GM23338 (cell line): ENCODE measurements around the gene UGP2. TPM values are rescaled to one million over a fixed set of nuclear protein-coding genes. Genes with fewer than 3 reads are reported as not detected.
A peak's percentile ranks its signal among the peaks of the same experiment; 100 is the strongest.

ENCODE experiments used
- ATAC-seq: fragments of 200-7000 bp; cut with Tn5 transposase; 3 replicates; pipeline ENCODE4 v1.9.1; 2020
- DNase-seq: peaks from one replicate; pipeline ENCODE4 v3.0.0-alpha.2; 2015; ENCODE audit warnings: low spot score
- H2AFZ ChIP-seq: fragments of 200-600 bp; sonication (generic); 2 replicates; pipeline ENCODE4 v1.8.0; 2016; ENCODE audit warnings: antibody characterized with exemption, mild to moderate bottlenecking, moderate library complexity
- H3F3A ChIP-seq: fragments of 200-600 bp; sonication (generic); replicated peaks from 2 replicates; pipeline ENCODE4 v1.8.0; 2017; ENCODE audit warnings: antibody characterized with exemption, mixed run types, low read depth
- H3K27ac ChIP-seq: fragments of 200-600 bp; sonication (generic); 2 replicates; pipeline ENCODE4 v1.6.1; 2016; ENCODE audit warnings: low read depth
- H3K27me3 ChIP-seq: fragments of 200-600 bp; sonication (generic); 2 replicates; pipeline ENCODE4 v1.8.0; 2016; ENCODE audit warnings: mild to moderate bottlenecking, mixed run types, moderate library complexity; ENCODE audit not compliant: insufficient read depth
- H3K36me3 ChIP-seq: fragments of 200-600 bp; sonication (generic); 2 replicates; pipeline ENCODE4 v1.8.0; 2016; ENCODE audit warnings: mild to moderate bottlenecking; ENCODE audit not compliant: insufficient read depth
- H3K4me1 ChIP-seq: fragments of 200-600 bp; sonication (generic); 2 replicates; pipeline ENCODE4 v1.8.0; 2016; ENCODE audit warnings: mild to moderate bottlenecking, moderate library complexity; ENCODE audit not compliant: insufficient read depth
- H3K4me2 ChIP-seq: fragments of 200-600 bp; sonication (generic); 2 replicates; pipeline ENCODE4 v1.7.1; 2017; ENCODE audit warnings: mixed run types
- H3K4me3 ChIP-seq: fragments of 200-600 bp; sonication (generic); 2 replicates; pipeline ENCODE4 v1.6.1; 2016; ENCODE audit warnings: mixed run types
- H3K79me2 ChIP-seq: fragments of 200-600 bp; sonication (generic); replicated peaks from 2 replicates; pipeline ENCODE4 v1.8.0; 2017; ENCODE audit warnings: mild to moderate bottlenecking; ENCODE audit not compliant: insufficient read depth
- H3K9me2 ChIP-seq: fragments of 200-600 bp; sonication (generic); 2 replicates; pipeline ENCODE4 v1.8.0; 2017; ENCODE audit not compliant: insufficient read depth
- H4K20me1 ChIP-seq: fragments of 200-600 bp; sonication (generic); replicated peaks from 2 replicates; pipeline ENCODE4 v1.8.0; 2017; ENCODE audit warnings: mild to moderate bottlenecking; ENCODE audit not compliant: insufficient read depth
- H3K27ac Mint-ChIP-seq: 2 replicates; pipeline ENCODE4 v1.8.0; 2020; ENCODE audit warnings: inconsistent platforms, mild to moderate bottlenecking, moderate library complexity, mixed read lengths
- H3K27me3 Mint-ChIP-seq: 3 replicates; pipeline ENCODE4 v1.8.0; 2022; ENCODE audit warnings: low read depth, mild to moderate bottlenecking, moderate library complexity, mixed read lengths, inconsistent platforms; ENCODE audit not compliant: insufficient read depth, poor library complexity
- H3K36me3 Mint-ChIP-seq: 3 replicates; pipeline ENCODE4 v1.8.0; 2021; ENCODE audit warnings: low read depth, mild to moderate bottlenecking, inconsistent platforms, moderate library complexity, mixed read lengths
- H3K4me1 Mint-ChIP-seq: 3 replicates; pipeline ENCODE4 v1.8.0; 2020; ENCODE audit warnings: mild to moderate bottlenecking, inconsistent platforms, mixed read lengths
- H3K4me3 Mint-ChIP-seq: 3 replicates; pipeline ENCODE4 v1.8.0; 2021; ENCODE audit warnings: moderate library complexity, mild to moderate bottlenecking, inconsistent platforms, mixed read lengths
- H3K9me3 Mint-ChIP-seq: 3 replicates; pipeline ENCODE4 v1.8.0; 2020; ENCODE audit warnings: moderate library complexity, mild to moderate bottlenecking, inconsistent platforms, mixed read lengths
- CREB1 ChIP-seq: fragments of 250-450 bp; sonication (Bioruptor Pico); IDR thresholded peaks from 2 replicates; pipeline ENCODE4 v1.5.0; 2020; ENCODE audit warnings: low read depth, mild to moderate bottlenecking, moderate library complexity
- CTCF ChIP-seq, 2 experiments: fragments of 200-600 bp in 1 of 2; sonication (generic) in 1 of 2; conservative IDR thresholded peaks; 2 replicates each; pipeline versions ENCODE4 v1.5.1 to v1.6.1; 2016 to 2017; ENCODE audit warnings: antibody characterized with exemption in 2 of 2, low read depth in 2 of 2, mild to moderate bottlenecking in 2 of 2, moderate library complexity in 1 of 2
- EZH2 ChIP-seq: fragments of 200-600 bp; sonication (generic); IDR thresholded peaks from one replicate; pipeline ENCODE4 v1.8.0; 2017; ENCODE audit warnings: antibody characterized with exemption, mild to moderate bottlenecking, low read depth; ENCODE audit not compliant: unreplicated experiment
- EZH2phosphoT487 ChIP-seq: fragments of 200-600 bp; sonication (generic); IDR thresholded peaks from one replicate; pipeline ENCODE4 v1.8.1; 2018; ENCODE audit warnings: antibody characterized with exemption; ENCODE audit not compliant: unreplicated experiment
- JUNB ChIP-seq: IDR thresholded peaks from one replicate; pipeline ENCODE4 v1.6.1; 2016; ENCODE audit warnings: antibody characterized with exemption; ENCODE audit not compliant: unreplicated experiment
- NANOG ChIP-seq: IDR thresholded peaks from 2 replicates; pipeline ENCODE4 v1.6.1; 2016; ENCODE audit warnings: antibody characterized with exemption, borderline replicate concordance
- POLR2AphosphoS5 ChIP-seq: IDR thresholded peaks from 2 replicates; pipeline ENCODE4 v1.6.1; 2016; ENCODE audit warnings: antibody characterized with exemption, low read depth
- STAT1 ChIP-seq: IDR thresholded peaks from one replicate; pipeline ENCODE4 v1.6.1; 2016; ENCODE audit warnings: antibody characterized with exemption; ENCODE audit not compliant: unreplicated experiment
- ZNF114 ChIP-seq: fragments of 250-450 bp; sonication (Bioruptor Pico); IDR thresholded peaks from 2 replicates; pipeline ENCODE4 v1.5.0; 2020; ENCODE audit warnings: mild to moderate bottlenecking, moderate library complexity
- ZNF331 ChIP-seq: fragments of 250-450 bp; sonication (Bioruptor Pico); IDR thresholded peaks from 2 replicates; pipeline ENCODE4 v1.5.0; 2020; ENCODE audit warnings: low read depth, mild to moderate bottlenecking, moderate library complexity
- ZNF462 ChIP-seq: fragments of 250-450 bp; sonication (Bioruptor Pico); IDR thresholded peaks from 2 replicates; pipeline ENCODE4 v1.5.0; 2020; ENCODE audit warnings: mild to moderate bottlenecking, moderate library complexity
- polyA plus RNA-seq: library from polyadenylated mRNA; unstranded; fragments of >200 nt; fragmentation: Nextera tagmentation; extraction: Ambion mirVana; gene quantifications from 2 replicates; pipeline ENCODE4 v1.2.1, GENCODE V29; 2016
- total RNA-seq: library from RNA; depleted of rRNA; stranded (reverse); fragments of >200 nt; shearing (Covaris generic); gene quantifications from 2 replicates; pipeline ENCODE4 v1.2.3, GENCODE V29; 2014
- TF ChIP-seq, protein P1 (sequence below): IDR thresholded peaks from 2 replicates; pipeline ENCODE4 v1.6.1; 2016; ENCODE audit warnings: antibody characterized with exemption
- TF ChIP-seq, protein P2 (sequence below): IDR thresholded peaks from one replicate; pipeline ENCODE4 v1.6.1; 2018; ENCODE audit warnings: antibody characterized with exemption; ENCODE audit not compliant: unreplicated experiment

Gene UGP2
- total and polyA plus RNA-seq, 2 experiments from 2014 or later = 744 to 943 TPM

DNA sequence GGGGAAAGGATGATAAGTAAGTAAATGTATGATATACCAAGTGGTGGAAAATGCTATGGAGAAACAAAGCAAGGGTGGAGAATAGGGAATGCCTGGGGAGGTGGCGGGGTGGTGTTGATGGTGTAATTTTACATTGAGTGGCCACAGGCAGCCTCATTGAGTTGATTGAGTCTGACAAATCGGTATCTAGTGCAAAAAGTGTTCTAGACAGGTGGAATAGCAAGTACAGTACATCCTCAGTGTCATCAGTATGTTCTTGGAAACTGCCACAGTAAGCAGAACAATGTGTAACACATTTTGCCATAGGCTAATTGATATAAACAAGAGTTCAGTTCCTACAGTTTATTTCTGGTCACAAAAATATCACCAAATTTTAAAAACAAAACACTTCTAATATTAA, 46.4 kb downstream of the UGP2 start:
- H3K4me3 Mint-ChIP-seq = no peak overlapping the region
- TF ChIP-seq NANOG (no peak), ZNF462 (no peak), STAT1 (no peak), ZNF331 (CRISPR knock-in tag) (no peak), JUNB (no peak), EZH2phosphoT487 (no peak), CTCF (conservative IDR thresholded peaks at IDR 0.05; ENCODE audit: low read depth in 2 of 2) (no peak), ZNF114 (CRISPR knock-in tag) (no peak), POLR2AphosphoS5 (no peak), EZH2 (no peak), CREB1 (CRISPR knock-in tag) (no peak)
- TF ChIP-seq, protein P1, sequence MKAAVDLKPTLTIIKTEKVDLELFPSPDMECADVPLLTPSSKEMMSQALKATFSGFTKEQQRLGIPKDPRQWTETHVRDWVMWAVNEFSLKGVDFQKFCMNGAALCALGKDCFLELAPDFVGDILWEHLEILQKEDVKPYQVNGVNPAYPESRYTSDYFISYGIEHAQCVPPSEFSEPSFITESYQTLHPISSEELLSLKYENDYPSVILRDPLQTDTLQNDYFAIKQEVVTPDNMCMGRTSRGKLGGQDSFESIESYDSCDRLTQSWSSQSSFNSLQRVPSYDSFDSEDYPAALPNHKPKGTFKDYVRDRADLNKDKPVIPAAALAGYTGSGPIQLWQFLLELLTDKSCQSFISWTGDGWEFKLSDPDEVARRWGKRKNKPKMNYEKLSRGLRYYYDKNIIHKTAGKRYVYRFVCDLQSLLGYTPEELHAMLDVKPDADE = no peak
- TF ChIP-seq, protein P2, sequence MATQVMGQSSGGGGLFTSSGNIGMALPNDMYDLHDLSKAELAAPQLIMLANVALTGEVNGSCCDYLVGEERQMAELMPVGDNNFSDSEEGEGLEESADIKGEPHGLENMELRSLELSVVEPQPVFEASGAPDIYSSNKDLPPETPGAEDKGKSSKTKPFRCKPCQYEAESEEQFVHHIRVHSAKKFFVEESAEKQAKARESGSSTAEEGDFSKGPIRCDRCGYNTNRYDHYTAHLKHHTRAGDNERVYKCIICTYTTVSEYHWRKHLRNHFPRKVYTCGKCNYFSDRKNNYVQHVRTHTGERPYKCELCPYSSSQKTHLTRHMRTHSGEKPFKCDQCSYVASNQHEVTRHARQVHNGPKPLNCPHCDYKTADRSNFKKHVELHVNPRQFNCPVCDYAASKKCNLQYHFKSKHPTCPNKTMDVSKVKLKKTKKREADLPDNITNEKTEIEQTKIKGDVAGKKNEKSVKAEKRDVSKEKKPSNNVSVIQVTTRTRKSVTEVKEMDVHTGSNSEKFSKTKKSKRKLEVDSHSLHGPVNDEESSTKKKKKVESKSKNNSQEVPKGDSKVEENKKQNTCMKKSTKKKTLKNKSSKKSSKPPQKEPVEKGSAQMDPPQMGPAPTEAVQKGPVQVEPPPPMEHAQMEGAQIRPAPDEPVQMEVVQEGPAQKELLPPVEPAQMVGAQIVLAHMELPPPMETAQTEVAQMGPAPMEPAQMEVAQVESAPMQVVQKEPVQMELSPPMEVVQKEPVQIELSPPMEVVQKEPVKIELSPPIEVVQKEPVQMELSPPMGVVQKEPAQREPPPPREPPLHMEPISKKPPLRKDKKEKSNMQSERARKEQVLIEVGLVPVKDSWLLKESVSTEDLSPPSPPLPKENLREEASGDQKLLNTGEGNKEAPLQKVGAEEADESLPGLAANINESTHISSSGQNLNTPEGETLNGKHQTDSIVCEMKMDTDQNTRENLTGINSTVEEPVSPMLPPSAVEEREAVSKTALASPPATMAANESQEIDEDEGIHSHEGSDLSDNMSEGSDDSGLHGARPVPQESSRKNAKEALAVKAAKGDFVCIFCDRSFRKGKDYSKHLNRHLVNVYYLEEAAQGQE = no peak
- peaks cover 23% of the 10 kb centered on the region; the same call in 1 of the 2 replicates for H3F3A ChIP-seq
- H3K36me3 ChIP-seq = peaks cover 84% of the 10 kb centered on the region
- no peaks in the 10 kb centered on the region for H3K9me2 ChIP-seq
- H3K36me3 Mint-ChIP-seq = peaks cover 90% of the 10 kb centered on the region
- H3K4me3 ChIP-seq = no peak overlapping the region
- H3K79me2 ChIP-seq = peaks cover 6% of the 10 kb centered on the region; the same call in 1 of the 2 replicates
- H3K27me3 Mint-ChIP-seq = peaks cover 4% of the 10 kb centered on the region
- H3K27me3 ChIP-seq = no peaks in the 10 kb centered on the region
- no peak overlapping the region for H3K27ac Mint-ChIP-seq
- peaks cover 23% of the 10 kb centered on the region for H4K20me1 ChIP-seq
- H3K4me2 ChIP-seq = no peak overlapping the region
- DNase-seq = no peak
- H3K4me1 ChIP-seq = peaks cover 3% of the 10 kb centered on the region; the same call in 1 of the 2 replicates
- H3K27ac ChIP-seq = peak overlapping the region; percentile 67
- peaks cover 29% of the 10 kb centered on the region; the same call in 2 of the 3 replicates for H3K4me1 Mint-ChIP-seq
- no peak for ATAC-seq
- H3K9me3 Mint-ChIP-seq = no peaks in the 10 kb centered on the region
- H2AFZ ChIP-seq = no peak overlapping the region
